CD4-positive, alpha-beta T cell treated with Interleukin-17A for 1 hour (primary cell): ENCODE results near the gene PYHIN1.
"Not testable (repeated sequence)": the region's sequence is repeated elsewhere in the genome, so short reads cannot be mapped to it uniquely, and the experiment has no call there.

Experiments used
- DNase-seq: peaks from one replicate; pipeline ENCODE4 v3.0.0-alpha.2; 2020

The PYHIN1 gene

GRCh38 chr1:158984386-158984785 is 53.0 kb downstream of the PYHIN1 start:
- DNase-seq: no peak

GRCh38 chr1:158989424-158989823 is 58.1 kb downstream of the PYHIN1 start:
- DNase-seq: no peak

- no peak for DNase-seq
Observed at GRCh38 chr1:158992787-158993312, 61.5 kb downstream of the PYHIN1 start.

GRCh38 chr1:158996998-158997397 is 65.6 kb downstream of the PYHIN1 start:
- no peak for DNase-seq

DNA sequence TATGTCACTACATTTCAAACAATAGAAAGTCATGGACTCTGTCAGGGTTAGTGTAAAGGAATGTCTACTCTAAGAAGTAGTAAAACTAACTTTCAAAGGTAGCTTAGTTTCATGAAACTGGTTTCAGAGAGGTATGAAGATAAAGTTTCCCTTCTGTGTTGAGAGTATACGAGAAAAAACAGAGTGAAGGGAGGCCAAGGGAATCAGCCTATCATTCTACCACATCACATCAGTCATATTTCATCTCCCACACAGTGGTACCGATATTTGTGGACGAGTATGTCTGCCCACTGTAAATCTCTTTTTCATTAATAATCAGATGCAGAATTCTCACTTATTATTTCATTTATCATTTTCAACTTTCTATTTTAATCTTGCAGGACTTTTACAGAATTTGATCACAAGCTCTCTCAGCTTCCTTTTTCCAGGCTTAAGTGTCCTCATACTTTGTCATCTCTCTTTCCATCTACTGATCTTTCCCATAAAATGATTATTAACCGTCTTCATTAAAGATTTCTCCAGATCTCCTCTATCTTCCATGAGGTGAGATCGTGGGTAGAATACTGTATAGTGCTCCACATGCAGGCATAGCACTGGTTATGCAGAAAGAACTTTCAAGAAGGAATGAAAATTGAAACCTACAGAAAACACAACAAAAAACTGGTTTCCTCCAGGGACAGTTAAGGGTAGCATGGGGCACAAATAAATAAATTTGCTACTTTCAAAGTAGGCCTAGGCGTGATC is 66.9 kb downstream of the PYHIN1 start:
- DNase-seq: no peak

DNA sequence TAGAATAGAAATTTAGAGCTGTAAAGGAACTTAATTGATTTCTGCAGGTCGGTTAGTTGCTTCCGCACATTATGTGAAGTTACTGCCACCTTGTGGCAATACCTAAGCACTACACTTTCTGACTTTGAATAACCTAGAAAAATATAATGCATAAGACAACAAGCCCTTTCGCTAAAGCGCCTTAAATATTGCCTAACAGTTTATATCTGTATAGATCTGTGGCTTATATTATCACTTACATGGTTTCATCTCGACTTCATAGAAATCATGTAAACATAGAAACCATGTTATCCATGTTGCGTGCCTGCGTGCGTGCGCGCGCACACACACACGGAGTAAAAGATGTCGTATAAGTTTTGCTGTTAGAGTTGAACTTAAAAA is 67.4 kb downstream of the PYHIN1 start:
- DNase-seq: peak; percentile 83

GRCh38 chr1:158999316-159000069 is 68.1 kb downstream of the PYHIN1 start:
- DNase-seq: no peak

GRCh38 chr1:159000070-159000409 is 68.7 kb downstream of the PYHIN1 start:
- DNase-seq: no peak

GRCh38 chr1:159000625-159001024 is 69.3 kb downstream of the PYHIN1 start:
- DNase-seq: no peak

DNA sequence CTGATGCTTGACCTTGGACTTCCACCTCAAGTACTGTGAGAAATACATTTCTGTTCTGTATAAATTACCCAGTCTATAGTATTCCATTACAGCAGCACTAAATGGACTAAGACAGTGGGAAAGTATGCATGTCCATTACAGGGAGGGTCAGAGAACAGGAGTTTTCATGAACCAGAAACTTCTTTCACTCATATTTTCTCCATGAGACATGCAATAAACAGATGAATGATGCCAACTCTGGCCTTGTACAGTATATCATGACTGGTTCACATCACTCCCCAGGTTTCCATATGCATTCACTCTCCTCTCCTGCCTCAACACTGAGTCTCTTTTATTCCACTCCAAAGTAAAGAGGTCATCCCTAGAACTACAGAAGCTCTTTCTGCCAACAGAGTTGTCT is 73.8 kb downstream of the PYHIN1 start:
- DNase-seq: no peak

DNA sequence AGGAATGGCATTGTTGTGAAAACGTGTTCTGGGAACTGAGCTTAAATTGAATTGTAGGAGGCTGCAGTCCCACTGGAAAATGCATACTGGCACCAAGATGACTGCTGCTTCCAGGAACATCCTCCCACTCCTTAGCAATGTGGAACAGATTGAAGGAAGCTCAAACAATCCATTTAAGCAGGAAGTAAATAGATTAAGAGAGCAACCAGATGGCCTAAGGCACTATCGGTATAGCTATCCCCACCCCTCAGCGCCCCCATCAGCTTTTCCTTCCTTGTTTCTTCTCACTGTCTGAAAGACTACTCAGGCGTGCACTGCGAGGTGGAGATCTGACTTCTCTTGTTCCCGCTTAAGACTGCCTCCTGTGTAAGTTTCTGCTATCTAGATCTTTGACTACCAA is 74.3 kb downstream of the PYHIN1 start:
- DNase-seq: no peak

DNA sequence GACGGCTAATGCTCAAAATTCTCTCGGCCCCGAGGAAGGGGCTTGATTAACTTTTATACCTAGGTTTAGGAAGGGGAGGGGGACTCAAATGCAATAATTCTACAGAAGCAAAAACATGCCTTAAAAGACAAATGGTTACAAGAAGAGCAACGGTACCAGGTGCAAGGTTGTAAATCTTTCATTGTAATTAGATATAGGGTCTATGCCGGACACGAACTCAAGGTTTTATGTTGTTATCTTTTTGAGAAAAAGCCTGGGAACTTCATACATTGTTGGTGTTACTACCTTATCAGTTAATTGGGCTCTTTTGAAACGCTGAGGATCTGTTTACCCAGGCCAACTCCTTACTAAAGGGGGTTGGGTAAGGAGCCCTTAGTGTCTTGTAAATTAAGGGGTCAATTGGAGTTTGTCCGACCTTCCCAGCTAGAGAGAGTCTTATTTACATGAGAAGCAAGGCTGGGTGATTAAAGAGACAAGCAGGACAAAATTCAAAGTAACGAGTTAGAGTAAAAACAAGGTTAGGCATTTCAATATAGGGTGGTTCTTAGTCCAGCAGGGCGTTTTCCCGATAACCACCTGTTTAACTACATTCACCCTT is 75.0 kb downstream of the PYHIN1 start:
- not testable (repeated sequence) for DNase-seq

DNA sequence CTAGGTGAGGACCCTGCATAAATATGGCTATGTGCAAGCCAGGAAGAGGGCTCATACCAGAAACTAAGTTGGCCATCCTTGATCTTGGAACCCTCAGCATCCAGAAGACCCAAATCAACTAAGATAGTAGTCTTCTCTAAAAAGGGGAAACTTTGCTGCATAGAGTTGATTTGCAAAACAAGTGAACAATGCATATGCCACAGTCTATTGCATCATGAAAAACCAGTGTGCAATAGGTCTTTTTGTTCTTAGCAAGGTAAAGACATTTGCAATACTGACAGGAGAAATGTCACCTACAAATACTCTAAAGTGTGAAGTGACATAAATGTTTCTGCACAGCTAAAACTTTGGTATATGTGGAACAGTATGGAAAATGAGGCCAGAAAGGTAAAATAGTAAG is 76.4 kb downstream of the PYHIN1 start:
- DNase-seq: no peak

DNA sequence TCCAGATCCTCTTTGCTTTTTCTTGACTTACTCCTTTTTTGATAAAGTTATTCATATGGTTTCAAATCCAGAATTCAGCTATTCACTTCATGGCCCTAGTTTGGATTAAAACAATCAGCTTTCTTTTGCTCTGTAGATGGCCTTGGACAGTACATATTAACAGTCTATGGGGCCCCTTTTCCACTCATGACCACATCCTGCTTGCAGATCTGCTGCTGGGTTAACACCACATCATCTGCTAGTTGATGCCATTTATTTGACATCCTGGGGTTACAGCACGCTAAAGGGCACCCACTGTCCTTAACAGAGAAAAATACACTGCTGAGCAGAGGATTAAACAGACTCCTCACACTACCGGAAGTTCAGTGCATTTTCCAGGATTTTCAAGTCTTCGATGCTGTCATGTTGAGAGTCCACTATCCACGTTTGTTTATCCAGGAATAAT is 77.4 kb downstream of the PYHIN1 start:
- peak; percentile 78 for DNase-seq

- peak; percentile 31 for DNase-seq
Observed at GRCh38 chr1:159009287-159009686, 77.9 kb downstream of the PYHIN1 start.

- peak; percentile 83 for DNase-seq
Observed at GRCh38 chr1:159009704-159010361, 78.5 kb downstream of the PYHIN1 start, which contains the start of gene IFI16. IFI16 (plus strand) TSS chr1:159009907; CDS start chr1:159014681, 4,774 bp downstream.

GRCh38 chr1:159010391-159010790 is 79.0 kb downstream of the PYHIN1 start:
- no peak for DNase-seq

- not testable (repeated sequence) for DNase-seq
Observed at GRCh38 chr1:159011001-159011400, 79.6 kb downstream of the PYHIN1 start.

DNA sequence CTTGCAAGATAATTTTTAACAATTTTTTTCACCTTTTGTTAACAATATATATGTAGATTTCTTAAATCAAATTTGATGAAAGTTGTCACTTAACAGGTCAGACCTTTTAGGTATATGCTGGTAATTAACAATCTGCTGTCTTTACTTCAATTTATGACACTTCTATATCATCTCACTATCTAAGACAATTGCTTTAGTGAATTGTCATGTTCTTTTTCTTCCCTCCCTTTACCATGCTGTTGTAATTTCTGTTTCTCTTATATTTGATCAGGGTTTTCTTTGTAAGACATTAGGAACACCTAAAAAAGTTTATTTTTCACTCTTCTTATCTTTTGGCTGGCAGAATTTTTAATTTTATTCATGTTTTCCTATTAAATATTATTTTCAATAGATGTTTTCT is 80.4 kb downstream of the PYHIN1 start:
- no peak for DNase-seq

DNA sequence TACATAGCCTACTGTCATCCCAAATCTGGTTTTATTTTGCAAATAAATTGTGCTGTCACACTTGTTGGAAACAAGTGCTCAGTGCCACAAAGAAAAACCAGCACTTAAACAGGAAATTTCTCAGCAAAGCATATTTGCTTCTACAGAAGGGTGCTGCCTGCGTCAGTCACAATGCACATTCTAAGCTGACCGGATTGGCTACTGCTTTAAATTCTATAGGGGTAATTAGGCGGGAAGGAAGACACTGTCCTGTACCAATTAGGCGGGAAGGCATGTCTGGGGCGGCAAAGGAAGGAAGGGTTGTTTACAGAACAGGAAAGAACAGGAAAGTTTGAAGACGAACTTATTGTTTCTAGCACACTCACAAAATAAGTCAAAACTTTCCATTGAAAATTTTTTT is 81.1 kb downstream of the PYHIN1 start:
- peak; percentile 78 for DNase-seq

DNA sequence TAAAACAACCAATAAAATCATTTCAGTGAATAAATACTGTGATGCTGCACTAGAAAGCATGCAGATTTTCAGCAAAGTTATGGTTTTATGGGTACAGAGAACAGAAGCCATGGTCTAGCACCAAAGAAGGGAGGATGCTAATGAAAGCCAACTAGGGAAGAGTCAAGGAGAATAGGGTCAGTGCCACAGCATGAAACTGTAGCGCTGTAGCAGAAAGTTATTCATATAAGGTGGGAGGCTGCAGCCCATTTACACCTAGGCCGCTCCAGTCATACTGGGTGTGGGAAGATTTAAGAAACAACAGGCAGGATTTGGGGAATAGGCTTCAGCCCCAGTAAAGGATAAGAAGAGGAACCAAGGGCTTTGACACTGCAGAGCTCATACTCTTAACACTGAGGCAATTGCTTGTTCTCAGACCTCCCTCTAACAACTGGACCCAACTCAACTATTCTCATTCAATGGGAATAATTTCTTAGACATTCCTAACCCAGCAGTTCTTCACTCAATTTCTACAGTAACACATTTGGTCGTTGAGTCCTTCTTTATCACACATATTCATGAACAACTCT is 82.7 kb downstream of the PYHIN1 start:
- no peak for DNase-seq

DNA sequence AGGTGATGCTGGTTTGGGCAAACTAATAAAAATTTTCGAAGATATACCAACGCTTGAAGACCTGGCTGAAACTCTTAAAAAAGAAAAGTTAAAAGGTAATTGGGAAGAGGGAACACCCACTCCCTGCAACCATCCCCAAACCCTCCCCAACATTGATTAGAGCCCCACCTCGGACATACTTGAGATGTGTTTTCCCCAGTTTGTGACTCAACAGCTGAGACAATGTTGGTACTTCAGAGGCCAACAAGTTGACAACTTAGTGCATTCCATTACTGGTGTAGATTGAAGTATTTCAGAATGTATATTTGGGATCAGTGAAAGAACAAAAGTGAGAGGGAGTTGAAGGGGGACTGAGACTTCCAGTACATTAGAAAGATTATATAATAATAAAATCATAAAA is 83.5 kb downstream of the PYHIN1 start:
- no peak for DNase-seq

- peak; percentile 77 for DNase-seq
Observed at GRCh38 chr1:159015440-159015909, 84.1 kb downstream of the PYHIN1 start.
